WTC11 (cell line): ENCODE results near the gene OTOA. TPM values are rescaled to one million over a fixed set of nuclear protein-coding genes. Genes with fewer than 3 reads are reported as not detected.

ENCODE experiments used
- ATAC-seq: fragments of 200-7000 bp; cut with Tn5 transposase; 2 replicates; pipeline ENCODE4 v1.10.0; 2021; ENCODE audit warnings: mild to moderate bottlenecking, moderate library complexity
- CTCF ChIA-PET: fragments of 300-600 bp; sonication (Branson Sonifier 250); formaldehyde crosslinking; loops from one replicate; lab custom pipeline; 2021; ENCODE audit warnings: antibody characterized with exemption; lab: Charles Lee
- POLR2A ChIA-PET: fragments of 350-600 bp; sonication (Branson Sonifier 250); formaldehyde crosslinking; loops from one replicate; lab custom pipeline; 2021; ENCODE audit warnings: antibody characterized with exemption; lab: Charles Lee
- DNase-seq: peaks from one replicate; pipeline ENCODE4 v3.0.0; 2021; ENCODE audit warnings: low spot score
- H3K27ac Mint-ChIP-seq: 2 replicates; pipeline ENCODE4 v1.8.0; 2021; ENCODE audit warnings: mixed read lengths
- H3K27me3 Mint-ChIP-seq: 2 replicates; pipeline ENCODE4 v1.8.0; 2021; ENCODE audit warnings: low read depth, mild to moderate bottlenecking, moderate library complexity, mixed read lengths
- H3K36me3 Mint-ChIP-seq: 2 replicates; pipeline ENCODE4 v1.8.0; 2021; ENCODE audit warnings: mixed read lengths
- H3K4me1 Mint-ChIP-seq: 2 replicates; pipeline ENCODE4 v1.8.0; 2022; ENCODE audit warnings: mixed read lengths
- H3K4me3 Mint-ChIP-seq: 2 replicates; pipeline ENCODE4 v1.8.0; 2021; ENCODE audit warnings: mild to moderate bottlenecking, moderate library complexity, mixed read lengths
- H3K9me3 Mint-ChIP-seq: 2 replicates; pipeline ENCODE4 v1.8.0; 2021; ENCODE audit warnings: mixed read lengths
- CDX4 ChIP-seq: fragments of 250-450 bp; sonication (Bioruptor Pico); IDR thresholded peaks from 2 replicates; pipeline ENCODE4 v1.9.0; 2021; ENCODE audit warnings: moderate library complexity, mild to moderate bottlenecking, inconsistent platforms, borderline replicate concordance
- E2F1 ChIP-seq: sonication (generic); formaldehyde crosslinking; IDR thresholded peaks from 2 replicates; pipeline ENCODE4 v1.8.0; 2022; ENCODE audit warnings: mild to moderate bottlenecking, missing genetic modification reagents
- ERG ChIP-seq: fragments of 250-450 bp; sonication (Bioruptor Pico); IDR thresholded peaks from 2 replicates; pipeline ENCODE4 v1.8.0; 2021; ENCODE audit warnings: mild to moderate bottlenecking
- GRHL2 ChIP-seq: fragments of 250-450 bp; sonication (Bioruptor Pico); IDR thresholded peaks from 2 replicates; pipeline ENCODE4 v1.8.0; 2022; ENCODE audit warnings: mild to moderate bottlenecking, moderate library complexity; ENCODE audit not compliant: insufficient replicate concordance, severe bottlenecking
- IRF2 ChIP-seq: sonication (generic); formaldehyde crosslinking; IDR thresholded peaks from 2 replicates; pipeline ENCODE4 v1.8.0; 2022; ENCODE audit warnings: low read depth, missing genetic modification reagents, borderline replicate concordance
- NFATC4 ChIP-seq: fragments of 250-450 bp; sonication (Bioruptor Pico); IDR thresholded peaks from 2 replicates; pipeline ENCODE4 v1.9.0; 2021; ENCODE audit warnings: mild to moderate bottlenecking
- PREB ChIP-seq: sonication (generic); formaldehyde crosslinking; IDR thresholded peaks from 2 replicates; pipeline ENCODE4 v1.8.1; 2022; ENCODE audit warnings: mild to moderate bottlenecking, missing genetic modification reagents, moderate library complexity, borderline replicate concordance
- RELA ChIP-seq: sonication (generic); formaldehyde crosslinking; IDR thresholded peaks from 2 replicates; pipeline ENCODE4 v1.8.1; 2022; ENCODE audit warnings: missing genetic modification reagents, mild to moderate bottlenecking, borderline replicate concordance
- TCF7 ChIP-seq: sonication (generic); formaldehyde crosslinking; IDR thresholded peaks from 2 replicates; pipeline ENCODE4 v1.8.0; 2022; ENCODE audit warnings: mild to moderate bottlenecking, low read depth, missing genetic modification reagents, moderate library complexity
- ZBTB21 ChIP-seq: sonication (generic); formaldehyde crosslinking; IDR thresholded peaks from 2 replicates; pipeline ENCODE4 v1.8.1; 2023; ENCODE audit warnings: mild to moderate bottlenecking, missing genetic modification reagents, borderline replicate concordance
- ZNF232 ChIP-seq: sonication (generic); formaldehyde crosslinking; IDR thresholded peaks from 2 replicates; pipeline ENCODE4 v1.8.0; 2022; ENCODE audit warnings: mild to moderate bottlenecking, missing genetic modification reagents
- ZNF416 ChIP-seq: fragments of 250-450 bp; sonication (Bioruptor Pico); IDR thresholded peaks from 2 replicates; pipeline ENCODE4 v1.9.0; 2021; ENCODE audit warnings: mild to moderate bottlenecking, inconsistent platforms
- ZNF423 ChIP-seq: fragments of 250-450 bp; sonication (Bioruptor Pico); IDR thresholded peaks from 2 replicates; pipeline ENCODE4 v2.1.2; 2022; ENCODE audit warnings: mild to moderate bottlenecking, moderate library complexity
- total RNA-seq: library from RNA; stranded (reverse); gene quantifications from 3 replicates; pipeline ENCODE4 v1.2.3, GENCODE V29; 2021
- TF ChIP-seq, protein P1 (sequence below): sonication (generic); formaldehyde crosslinking; IDR thresholded peaks from 2 replicates; pipeline ENCODE4 v1.8.0; 2022; ENCODE audit warnings: mild to moderate bottlenecking, missing genetic modification reagents
- TF ChIP-seq, protein P2 (sequence below): sonication (generic); formaldehyde crosslinking; IDR thresholded peaks from 2 replicates; pipeline ENCODE4 v1.8.1; 2023; ENCODE audit warnings: mild to moderate bottlenecking, missing genetic modification reagents
- TF ChIP-seq, protein P3 (sequence below): sonication (generic); formaldehyde crosslinking; IDR thresholded peaks from 2 replicates; pipeline ENCODE4 v1.8.0; 2022; ENCODE audit warnings: mild to moderate bottlenecking, missing genetic modification reagents
- TF ChIP-seq, protein P4 (sequence below): sonication (generic); formaldehyde crosslinking; IDR thresholded peaks from 2 replicates; pipeline ENCODE4 v1.8.0; 2023; ENCODE audit warnings: missing genetic modification reagents, mild to moderate bottlenecking, borderline replicate concordance

Gene OTOA
- total RNA-seq, 1 experiment from 2014 or later, result 0.11 TPM

DNA sequence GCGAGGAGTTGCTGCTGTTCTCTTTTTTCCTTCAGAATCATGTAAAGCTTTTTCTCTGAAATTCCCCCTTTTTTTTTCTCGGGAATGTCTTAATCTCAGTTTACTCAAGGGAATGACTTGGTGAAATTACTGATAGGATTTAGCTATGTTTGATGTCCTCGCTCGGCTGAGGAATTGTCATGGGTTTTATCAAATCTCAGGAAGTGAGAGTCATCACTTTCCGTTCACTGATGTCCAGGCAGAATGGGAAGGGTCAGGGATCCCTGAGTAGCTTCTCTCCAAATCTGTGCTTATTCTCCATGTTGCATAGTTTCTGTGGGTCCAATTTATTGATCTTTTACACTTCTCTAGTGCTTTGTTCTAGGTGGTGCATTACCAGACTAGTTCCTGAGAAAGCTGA lies 17.7 kb upstream of the OTOA start:
- ChIA-PET POLR2A (no interaction called here), CTCF (interaction anchor here (2.1 kb wide), 1 partner anchor 11 kb away, joined by 12 read pairs; no protein-coding TSS in a partner anchor)
- Mint-ChIP-seq H3K27me3 (no peaks in the 10 kb centered on the region), H3K4me1 (0 out of 2 replicates have a peak, but pooled peaks cover 3% of the 10 kb centered on the region), H3K9me3 (no peaks in the 10 kb centered on the region), H3K27ac (no peak overlapping the region), H3K36me3 (no peaks in the 10 kb centered on the region), H3K4me3 (no peak overlapping the region)
- TF ChIP-seq TCF7 (CRISPR knock-in tag), result no peak
- TF ChIP-seq, protein P1, sequence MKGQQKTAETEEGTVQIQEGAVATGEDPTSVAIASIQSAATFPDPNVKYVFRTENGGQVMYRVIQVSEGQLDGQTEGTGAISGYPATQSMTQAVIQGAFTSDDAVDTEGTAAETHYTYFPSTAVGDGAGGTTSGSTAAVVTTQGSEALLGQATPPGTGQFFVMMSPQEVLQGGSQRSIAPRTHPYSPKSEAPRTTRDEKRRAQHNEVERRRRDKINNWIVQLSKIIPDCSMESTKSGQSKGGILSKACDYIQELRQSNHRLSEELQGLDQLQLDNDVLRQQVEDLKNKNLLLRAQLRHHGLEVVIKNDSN (CRISPR knock-in tag), result no peak
- TF ChIP-seq, protein P2, sequence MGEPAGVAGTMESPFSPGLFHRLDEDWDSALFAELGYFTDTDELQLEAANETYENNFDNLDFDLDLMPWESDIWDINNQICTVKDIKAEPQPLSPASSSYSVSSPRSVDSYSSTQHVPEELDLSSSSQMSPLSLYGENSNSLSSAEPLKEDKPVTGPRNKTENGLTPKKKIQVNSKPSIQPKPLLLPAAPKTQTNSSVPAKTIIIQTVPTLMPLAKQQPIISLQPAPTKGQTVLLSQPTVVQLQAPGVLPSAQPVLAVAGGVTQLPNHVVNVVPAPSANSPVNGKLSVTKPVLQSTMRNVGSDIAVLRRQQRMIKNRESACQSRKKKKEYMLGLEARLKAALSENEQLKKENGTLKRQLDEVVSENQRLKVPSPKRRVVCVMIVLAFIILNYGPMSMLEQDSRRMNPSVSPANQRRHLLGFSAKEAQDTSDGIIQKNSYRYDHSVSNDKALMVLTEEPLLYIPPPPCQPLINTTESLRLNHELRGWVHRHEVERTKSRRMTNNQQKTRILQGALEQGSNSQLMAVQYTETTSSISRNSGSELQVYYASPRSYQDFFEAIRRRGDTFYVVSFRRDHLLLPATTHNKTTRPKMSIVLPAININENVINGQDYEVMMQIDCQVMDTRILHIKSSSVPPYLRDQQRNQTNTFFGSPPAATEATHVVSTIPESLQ (CRISPR knock-in tag), result no peak
- no peak for TF ChIP-seq CDX4 (CRISPR knock-in tag)
- no peak for TF ChIP-seq ZNF232
- no peak for TF ChIP-seq NFATC4 (CRISPR knock-in tag)
- TF ChIP-seq RELA, result no peak
- TF ChIP-seq, protein P3, sequence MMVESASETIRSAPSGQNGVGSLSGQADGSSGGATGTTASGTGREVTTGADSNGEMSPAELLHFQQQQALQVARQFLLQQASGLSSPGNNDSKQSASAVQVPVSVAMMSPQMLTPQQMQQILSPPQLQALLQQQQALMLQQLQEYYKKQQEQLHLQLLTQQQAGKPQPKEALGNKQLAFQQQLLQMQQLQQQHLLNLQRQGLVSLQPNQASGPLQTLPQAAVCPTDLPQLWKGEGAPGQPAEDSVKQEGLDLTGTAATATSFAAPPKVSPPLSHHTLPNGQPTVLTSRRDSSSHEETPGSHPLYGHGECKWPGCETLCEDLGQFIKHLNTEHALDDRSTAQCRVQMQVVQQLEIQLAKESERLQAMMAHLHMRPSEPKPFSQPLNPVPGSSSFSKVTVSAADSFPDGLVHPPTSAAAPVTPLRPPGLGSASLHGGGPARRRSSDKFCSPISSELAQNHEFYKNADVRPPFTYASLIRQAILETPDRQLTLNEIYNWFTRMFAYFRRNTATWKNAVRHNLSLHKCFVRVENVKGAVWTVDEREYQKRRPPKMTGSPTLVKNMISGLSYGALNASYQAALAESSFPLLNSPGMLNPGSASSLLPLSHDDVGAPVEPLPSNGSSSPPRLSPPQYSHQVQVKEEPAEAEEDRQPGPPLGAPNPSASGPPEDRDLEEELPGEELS, result no peak
- no peak for TF ChIP-seq ERG (CRISPR knock-in tag)
- TF ChIP-seq E2F1 (CRISPR knock-in tag), result no peak
- no peak for TF ChIP-seq GRHL2 (CRISPR knock-in tag)
- no peak for TF ChIP-seq ZNF423 (CRISPR knock-in tag)
- no peak for TF ChIP-seq ZNF416 (CRISPR knock-in tag)
- no peak for TF ChIP-seq ZBTB21 (CRISPR knock-in tag)
- ATAC-seq (no peak), DNase-seq (no peak)

- no peaks in the 10 kb centered on the region for H3K27me3 Mint-ChIP-seq
- peak overlapping the region; percentile 8; the same call in 1 of the 2 replicates for H3K27ac Mint-ChIP-seq
- no peak overlapping the region for H3K4me3 Mint-ChIP-seq
- H3K4me1 Mint-ChIP-seq, result 0 out of 2 replicates have a peak, but pooled peaks cover 3% of the 10 kb centered on the region
- ChIA-PET POLR2A (no interaction called here), CTCF (interaction anchor here (1.3 to 2.1 kb wide), 2 partner anchors 10 kb away, joined by 3 to 12 read pairs; no protein-coding TSS in a partner anchor)
- no peak for DNase-seq
- H3K9me3 Mint-ChIP-seq, result no peaks in the 10 kb centered on the region
- ATAC-seq, result no peak
- H3K36me3 Mint-ChIP-seq, result no peaks in the 10 kb centered on the region
- TF ChIP-seq IRF2 (CRISPR knock-in tag) (no peak), PREB (no peak)
- TF ChIP-seq, protein P4, sequence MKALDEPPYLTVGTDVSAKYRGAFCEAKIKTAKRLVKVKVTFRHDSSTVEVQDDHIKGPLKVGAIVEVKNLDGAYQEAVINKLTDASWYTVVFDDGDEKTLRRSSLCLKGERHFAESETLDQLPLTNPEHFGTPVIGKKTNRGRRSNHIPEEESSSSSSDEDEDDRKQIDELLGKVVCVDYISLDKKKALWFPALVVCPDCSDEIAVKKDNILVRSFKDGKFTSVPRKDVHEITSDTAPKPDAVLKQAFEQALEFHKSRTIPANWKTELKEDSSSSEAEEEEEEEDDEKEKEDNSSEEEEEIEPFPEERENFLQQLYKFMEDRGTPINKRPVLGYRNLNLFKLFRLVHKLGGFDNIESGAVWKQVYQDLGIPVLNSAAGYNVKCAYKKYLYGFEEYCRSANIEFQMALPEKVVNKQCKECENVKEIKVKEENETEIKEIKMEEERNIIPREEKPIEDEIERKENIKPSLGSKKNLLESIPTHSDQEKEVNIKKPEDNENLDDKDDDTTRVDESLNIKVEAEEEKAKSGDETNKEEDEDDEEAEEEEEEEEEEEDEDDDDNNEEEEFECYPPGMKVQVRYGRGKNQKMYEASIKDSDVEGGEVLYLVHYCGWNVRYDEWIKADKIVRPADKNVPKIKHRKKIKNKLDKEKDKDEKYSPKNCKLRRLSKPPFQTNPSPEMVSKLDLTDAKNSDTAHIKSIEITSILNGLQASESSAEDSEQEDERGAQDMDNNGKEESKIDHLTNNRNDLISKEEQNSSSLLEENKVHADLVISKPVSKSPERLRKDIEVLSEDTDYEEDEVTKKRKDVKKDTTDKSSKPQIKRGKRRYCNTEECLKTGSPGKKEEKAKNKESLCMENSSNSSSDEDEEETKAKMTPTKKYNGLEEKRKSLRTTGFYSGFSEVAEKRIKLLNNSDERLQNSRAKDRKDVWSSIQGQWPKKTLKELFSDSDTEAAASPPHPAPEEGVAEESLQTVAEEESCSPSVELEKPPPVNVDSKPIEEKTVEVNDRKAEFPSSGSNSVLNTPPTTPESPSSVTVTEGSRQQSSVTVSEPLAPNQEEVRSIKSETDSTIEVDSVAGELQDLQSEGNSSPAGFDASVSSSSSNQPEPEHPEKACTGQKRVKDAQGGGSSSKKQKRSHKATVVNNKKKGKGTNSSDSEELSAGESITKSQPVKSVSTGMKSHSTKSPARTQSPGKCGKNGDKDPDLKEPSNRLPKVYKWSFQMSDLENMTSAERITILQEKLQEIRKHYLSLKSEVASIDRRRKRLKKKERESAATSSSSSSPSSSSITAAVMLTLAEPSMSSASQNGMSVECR (CRISPR knock-in tag), result no peak
These were observed 16.8 kb upstream of the OTOA start for GRCh38 chr16:21646721-21647561.
